NOMO-1 treated with dmso at 0.1 percent for 144 hours (cell line): ENCODE results near the gene ARL16.

Experiments
- DNase-seq: peaks from one replicate; lab custom pipeline; 2025; ENCODE audit not compliant: unreplicated experiment; lab: John Stamatoyannopoulos, UW

The ARL16 gene

DNA sequence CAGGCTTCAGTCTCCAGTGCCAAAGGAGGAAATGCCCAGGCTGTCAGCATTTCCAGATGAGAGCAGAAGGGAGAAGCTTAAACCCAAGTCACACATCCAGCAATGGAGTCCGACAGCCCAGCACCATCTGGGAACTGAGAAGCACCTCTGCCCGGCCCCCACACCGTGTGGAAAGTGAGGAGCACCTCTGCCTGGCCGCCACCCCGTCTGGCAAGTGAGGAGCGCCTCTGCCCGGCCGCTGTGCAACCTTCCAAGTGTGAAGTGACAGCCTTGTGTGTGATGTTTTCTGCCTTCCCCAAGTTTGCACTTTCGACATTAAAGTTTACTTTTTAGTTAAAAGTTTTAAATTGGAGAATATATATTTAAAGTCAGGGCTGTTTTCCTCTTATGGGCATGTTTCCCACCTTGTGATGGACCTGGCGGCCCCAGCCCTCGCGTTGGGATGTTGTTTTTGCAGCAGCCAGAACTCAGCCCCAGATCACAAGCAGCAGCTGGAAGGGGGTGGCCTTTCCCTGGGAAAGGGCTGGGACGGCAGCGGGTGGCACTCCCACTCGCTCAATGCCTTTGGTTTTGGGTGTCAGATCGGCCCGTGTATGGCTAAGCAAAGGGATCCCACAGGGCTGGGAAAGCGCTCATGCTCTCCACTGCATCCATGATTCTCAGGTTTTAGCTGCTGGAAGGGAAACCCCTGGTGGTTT lies 9.9 kb downstream of the ARL16 start:
- no peak for DNase-seq

- DNase-seq, result no peak
These were observed 10.6 kb downstream of the ARL16 start for GRCh38 chr17:81672954-81673353.

DNA sequence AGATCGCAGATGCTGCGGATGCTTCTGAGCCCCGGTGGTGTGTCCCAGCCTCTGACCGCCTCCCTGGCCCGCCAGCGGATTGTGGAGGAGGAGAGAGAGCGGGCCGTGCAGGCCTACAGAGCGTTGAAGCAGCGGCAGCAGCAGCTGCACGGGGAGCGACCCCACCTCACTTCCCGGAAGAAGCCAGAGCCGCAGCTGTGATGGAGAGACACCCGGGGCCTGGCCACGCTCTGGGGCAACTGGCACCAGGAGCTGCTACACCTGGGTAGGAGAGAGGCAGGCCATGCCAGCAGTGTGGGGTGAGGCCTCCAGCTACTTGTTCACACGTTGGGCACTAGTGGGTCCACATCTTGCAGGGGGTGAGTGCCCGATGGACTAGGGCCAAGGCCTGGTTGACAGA lies 11.1 kb downstream of the ARL16 start:
- DNase-seq, result no peak

DNA sequence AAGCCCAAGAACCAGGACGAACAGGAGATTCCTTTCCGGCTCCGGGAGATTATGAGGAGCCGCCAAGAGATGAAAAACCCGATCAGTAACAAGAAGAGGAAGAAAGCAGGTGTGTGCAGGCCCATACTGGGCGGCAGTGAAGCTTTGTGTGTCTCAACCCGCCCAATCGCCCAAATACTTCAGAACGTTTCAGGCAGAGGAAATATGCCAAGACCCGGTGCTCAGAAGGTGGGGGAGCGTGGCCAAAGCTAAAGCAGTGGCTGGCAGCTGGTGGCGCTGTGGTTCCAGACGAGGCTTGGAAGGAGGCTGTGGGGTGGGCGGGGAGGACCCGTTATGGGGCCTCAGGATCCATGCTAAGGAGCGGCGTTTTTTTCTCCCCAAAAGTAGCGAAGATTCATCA lies 15.8 kb downstream of the ARL16 start:
- peak; percentile 26 for DNase-seq

GRCh38 chr17:81666342-81667191 lies 17.0 kb downstream of the ARL16 start, which contains the start of the genes CCDC137 and OXLD1:
CCDC137 (plus strand) TSS chr17:81666737; CDS start chr17:81666767, 30 bp downstream.
OXLD1 (minus strand) TSS chr17:81666605; CDS start chr17:81666577, 28 bp downstream.
- peak; percentile 93 for DNase-seq

DNA sequence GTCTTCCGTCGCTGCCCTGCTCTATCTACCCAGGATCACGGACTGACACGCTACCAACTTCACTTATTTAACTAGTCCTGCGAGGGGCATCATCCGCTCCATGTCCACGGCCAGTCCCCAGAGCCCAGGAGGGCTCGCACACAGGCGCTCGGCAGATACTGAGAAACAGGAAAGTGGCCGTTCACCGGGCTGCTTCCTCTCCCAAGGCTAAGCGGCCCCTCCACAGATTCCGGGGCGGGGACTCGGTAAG lies 17.6 kb downstream of the ARL16 start:
- DNase-seq, result no peak

DNA sequence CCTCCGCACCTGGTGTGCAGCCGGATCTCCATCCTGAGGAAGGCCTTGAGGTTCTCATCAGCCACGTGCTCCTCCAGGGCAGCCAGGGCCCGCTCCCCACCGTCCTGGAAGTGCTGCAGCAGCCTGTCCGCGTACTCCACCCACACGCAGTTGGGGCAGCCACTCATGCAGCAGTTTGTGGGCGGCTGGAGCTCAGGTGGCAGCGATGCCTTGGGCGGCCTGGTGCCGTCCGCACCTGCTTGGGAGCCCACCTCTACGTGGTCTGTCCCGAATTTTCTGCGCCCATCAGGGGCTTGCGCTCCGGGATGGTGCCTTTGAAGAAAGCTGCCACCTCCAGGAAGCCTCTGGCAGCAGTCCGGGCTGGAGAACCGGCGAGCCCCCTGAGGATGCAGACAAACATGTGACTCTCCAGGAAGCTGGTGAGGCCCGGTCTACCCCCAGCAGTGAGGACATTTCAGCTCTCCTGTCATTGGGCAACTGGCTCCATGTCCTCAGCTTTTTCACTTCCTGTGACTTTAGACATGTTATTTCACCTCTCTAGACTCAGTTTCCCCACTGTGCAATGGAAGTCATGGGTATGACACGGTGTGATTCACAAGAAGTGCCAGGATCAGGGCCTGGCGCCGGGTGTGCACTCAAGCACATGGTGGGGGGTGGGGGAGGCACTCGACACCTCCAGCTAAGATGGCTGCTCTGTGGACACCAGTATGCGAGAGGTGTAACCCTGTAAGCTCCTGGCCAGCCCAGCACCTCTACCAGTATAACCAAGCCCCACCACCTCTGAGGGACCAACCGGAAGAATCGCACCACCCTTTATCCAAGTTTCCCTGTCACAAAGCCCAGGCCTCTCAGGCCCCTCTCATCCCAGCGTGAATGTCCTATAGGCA lies 18.1 kb downstream of the ARL16 start:
- no peak for DNase-seq

- DNase-seq, result no peak
These were observed 19.5 kb downstream of the ARL16 start for GRCh38 chr17:81664051-81664470.

- DNase-seq, result no peak
These were observed 21.6 kb downstream of the ARL16 start for GRCh38 chr17:81662002-81662401.

GRCh38 chr17:81660441-81660840 lies 23.2 kb downstream of the ARL16 start:
- DNase-seq, result no peak

DNA sequence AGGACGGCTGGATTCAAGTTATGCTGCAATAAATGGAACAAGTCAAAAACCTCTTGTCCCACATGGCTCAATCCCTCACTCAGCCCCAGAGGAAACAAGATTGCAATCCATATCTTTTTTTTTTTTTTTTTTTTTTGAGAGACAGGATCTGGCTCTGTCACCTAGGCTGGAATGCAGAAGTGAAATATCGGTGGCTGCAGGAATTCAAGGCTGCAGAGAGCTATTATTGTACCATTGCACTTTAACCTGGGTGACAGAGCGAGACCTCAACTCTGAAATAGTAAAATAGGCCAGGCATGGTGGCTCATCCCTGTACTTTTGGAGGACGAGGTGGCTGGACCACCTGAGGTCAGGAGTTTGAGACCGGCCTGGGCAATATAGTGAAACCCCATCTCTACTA lies 24.6 kb downstream of the ARL16 start:
- no peak for DNase-seq

DNA sequence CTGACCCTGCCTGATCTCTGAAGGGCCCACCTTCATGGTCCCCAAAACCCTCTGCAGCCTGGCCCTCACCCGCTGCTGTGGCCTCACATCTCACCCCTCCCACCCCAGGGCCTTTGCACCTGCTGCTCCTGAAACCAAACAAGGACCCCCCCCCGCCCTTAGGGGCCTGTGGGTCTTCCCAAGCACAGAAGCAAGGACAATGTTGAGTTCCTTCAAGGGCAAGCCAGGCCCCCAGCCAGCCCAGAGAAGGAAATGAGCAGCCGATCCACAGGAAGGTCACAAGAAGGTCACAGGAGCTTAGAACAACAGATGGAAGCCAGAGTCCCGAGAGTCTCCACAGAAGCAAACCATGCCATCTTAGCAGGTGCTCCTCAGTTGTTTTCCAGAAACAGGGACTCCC lies 26.8 kb downstream of the ARL16 start:
- DNase-seq, result no peak

DNA sequence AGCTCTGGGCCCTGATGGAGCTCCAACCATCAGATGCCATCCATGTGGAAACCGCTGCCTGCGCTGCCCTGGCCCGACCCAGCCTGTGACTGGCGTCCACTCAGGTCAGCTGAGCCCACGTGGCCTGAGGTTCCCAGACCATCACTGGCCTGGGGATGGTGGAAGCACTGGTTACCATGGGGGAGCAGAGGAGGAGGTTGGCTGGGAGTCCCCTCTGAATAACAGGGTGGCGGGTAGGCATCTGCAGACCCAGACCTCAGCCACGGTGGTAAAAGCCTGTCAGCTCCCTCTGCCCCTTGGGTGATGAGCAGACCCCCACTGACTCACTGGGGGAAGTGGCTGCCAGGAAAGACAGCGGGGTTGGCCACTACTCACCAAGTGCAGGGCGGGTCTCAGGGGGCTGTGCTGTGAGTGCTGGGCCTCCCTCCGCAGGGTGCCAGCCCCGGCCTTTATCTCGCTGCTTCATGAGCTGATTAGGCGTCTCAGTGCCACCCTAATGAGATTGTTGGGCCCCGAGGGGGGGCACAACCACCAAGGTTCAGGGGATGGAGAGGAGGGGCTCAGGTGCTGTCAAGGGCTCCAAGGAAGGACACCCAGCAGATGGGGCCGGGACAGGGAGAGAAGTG lies 27.4 kb downstream of the ARL16 start, which contains the start of gene PDE6G:
TSS of gene PDE6G (minus strand) at position 425 of the 626 bp plus-strand sequence. CDS start 3,237 bp downstream, outside the sequence.
- DNase-seq, result no peak

- DNase-seq, result no peak
These were observed 28.0 kb downstream of the ARL16 start for GRCh38 chr17:81655378-81656117.

DNA sequence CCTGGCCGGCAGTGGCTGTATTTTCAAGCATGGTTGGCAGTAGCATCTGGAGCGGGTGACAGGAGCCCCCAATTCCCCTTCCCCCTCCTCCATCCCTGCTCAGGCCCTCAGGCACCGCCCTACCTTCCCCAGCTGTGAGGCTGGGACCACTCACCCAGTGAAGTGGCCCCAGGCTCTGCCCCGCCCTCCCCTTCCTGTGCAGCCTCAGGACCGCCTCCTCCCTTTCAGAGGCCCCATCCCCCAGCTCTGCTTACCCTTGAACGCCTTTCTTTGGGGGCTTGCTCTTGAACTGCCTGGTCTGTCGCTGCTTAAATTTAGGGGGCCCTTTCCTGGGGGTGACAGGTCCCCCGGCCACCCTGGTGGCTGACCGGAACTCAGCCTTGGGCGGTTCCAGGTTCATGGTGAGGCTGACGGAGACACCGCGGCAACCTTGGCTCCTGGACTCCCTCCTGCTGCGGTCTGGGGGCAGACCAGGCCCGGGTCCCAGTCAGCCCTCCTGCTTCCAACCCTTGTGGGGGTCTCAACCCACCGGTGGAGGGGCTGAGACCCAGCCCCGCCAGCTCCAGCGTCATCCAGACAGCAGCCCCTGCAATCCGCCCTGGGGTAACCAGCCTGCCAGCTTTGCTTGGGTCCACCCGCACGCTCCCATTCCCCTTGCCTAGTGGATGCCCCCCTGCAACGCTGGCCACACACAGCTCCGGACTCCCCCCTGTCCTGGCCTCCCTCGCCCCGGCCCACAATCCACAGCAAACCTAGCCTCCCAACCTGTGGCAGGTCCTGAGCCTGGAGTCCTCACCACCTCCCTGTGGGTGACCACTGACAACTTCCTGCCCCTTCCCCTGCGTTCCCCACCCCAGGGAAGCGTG lies 30.5 kb downstream of the ARL16 start:
- DNase-seq, result no peak

DNA sequence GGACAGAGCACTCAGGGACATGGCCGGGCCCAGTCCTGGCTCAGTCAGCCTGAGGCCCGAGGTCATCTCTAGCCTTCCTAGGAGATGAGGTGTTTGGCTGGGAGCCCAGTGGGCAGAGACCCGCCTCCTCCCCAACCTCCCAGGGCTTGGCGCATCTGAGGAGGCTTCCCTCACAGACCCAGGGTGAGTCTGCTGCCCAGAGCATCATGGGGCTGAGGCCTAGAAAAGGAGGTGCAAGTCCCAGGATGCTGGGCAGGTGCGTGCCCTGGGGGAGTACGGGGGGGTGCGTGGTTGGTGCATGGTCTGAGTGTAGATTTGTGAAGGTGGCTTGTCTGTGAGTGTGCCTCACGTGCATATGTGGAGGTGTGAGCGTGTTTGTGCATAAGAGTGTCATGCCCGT lies 31.9 kb downstream of the ARL16 start:
- DNase-seq, result no peak

DNA sequence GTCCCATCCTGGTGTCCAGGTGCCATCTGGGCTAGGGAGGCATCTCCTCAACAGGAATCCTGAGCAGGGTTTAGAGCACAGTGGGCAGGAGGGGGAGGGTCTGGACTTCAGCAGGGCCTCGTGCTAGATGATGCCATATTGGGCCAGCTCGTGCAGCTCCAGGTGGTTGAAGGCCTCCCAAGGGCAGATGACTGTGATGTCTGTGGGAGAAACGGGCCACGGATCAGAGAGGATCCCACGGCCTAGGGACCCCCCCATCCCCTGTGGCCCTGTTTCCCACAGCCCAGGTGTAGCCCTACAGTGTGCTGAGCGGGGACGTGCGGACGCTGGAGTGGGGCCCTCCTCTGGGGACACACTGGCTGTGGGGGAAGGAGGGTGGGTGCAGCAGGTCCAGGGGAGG lies 32.6 kb downstream of the ARL16 start:
- no peak for DNase-seq

- no peak for DNase-seq
These were observed 34.9 kb downstream of the ARL16 start for GRCh38 chr17:81648707-81649085.

GRCh38 chr17:81648013-81648706 lies 35.4 kb downstream of the ARL16 start:
- no peak for DNase-seq
